HL-60 (cell line): Measurements from ENCODE around the gene KRT3.

Experiments
- DNase-seq, 2 experiments: peaks; one replicate each; pipeline ENCODE4 v3.0.0-alpha.2; 2010 to 2020; ENCODE audit warnings: low read depth in 1 of 2, low spot score in 1 of 2
- H3K27ac ChIP-seq: fragments of 250-450 bp; sonication (Bioruptor Pico); replicated peaks from 2 replicates; pipeline ENCODE4 v1.5.1; 2020; ENCODE audit warnings: mild to moderate bottlenecking, moderate library complexity
- H3K27me3 ChIP-seq: fragments of 250-450 bp; sonication (Bioruptor Pico); 2 replicates; pipeline ENCODE4 v1.5.1; 2021; ENCODE audit warnings: mild to moderate bottlenecking, moderate library complexity; ENCODE audit not compliant: insufficient read depth, poor library complexity, severe bottlenecking
- H3K4me3 ChIP-seq: replicated peaks from 2 replicates; pipeline ENCODE4 v1.5.1; 2011; ENCODE audit warnings: mild to moderate bottlenecking, control low read depth, low read length; ENCODE audit not compliant: insufficient read depth
- GABPA ChIP-seq: IDR thresholded peaks from 2 replicates; pipeline ENCODE4 v1.6.1; 2012; ENCODE audit warnings: low read depth
- POLR2AphosphoS5 ChIP-seq: IDR thresholded peaks from 2 replicates; pipeline ENCODE4 v1.6.1; 2012; ENCODE audit warnings: low read depth
- REST ChIP-seq: IDR thresholded peaks from 2 replicates; pipeline ENCODE4 v1.6.1; 2012; ENCODE audit warnings: low read depth; ENCODE audit not compliant: insufficient replicate concordance
- SPI1 ChIP-seq: IDR thresholded peaks from 2 replicates; pipeline ENCODE4 v1.6.1; 2012; ENCODE audit warnings: low read depth, mild to moderate bottlenecking, borderline replicate concordance
- TF ChIP-seq, protein P1 (sequence below): IDR thresholded peaks from one replicate; pipeline ENCODE4 v1.5.1; 2011; ENCODE audit warnings: low read length, control low read depth, inconsistent platforms; ENCODE audit not compliant: insufficient read depth

Gene KRT3

GRCh38 chr12:52759695-52760094 lies 36.2 kb downstream of the KRT3 start:
- TF ChIP-seq POLR2AphosphoS5 (no peak), REST (no peak), GABPA (no peak), SPI1 (no peak)
- TF ChIP-seq, protein P1, sequence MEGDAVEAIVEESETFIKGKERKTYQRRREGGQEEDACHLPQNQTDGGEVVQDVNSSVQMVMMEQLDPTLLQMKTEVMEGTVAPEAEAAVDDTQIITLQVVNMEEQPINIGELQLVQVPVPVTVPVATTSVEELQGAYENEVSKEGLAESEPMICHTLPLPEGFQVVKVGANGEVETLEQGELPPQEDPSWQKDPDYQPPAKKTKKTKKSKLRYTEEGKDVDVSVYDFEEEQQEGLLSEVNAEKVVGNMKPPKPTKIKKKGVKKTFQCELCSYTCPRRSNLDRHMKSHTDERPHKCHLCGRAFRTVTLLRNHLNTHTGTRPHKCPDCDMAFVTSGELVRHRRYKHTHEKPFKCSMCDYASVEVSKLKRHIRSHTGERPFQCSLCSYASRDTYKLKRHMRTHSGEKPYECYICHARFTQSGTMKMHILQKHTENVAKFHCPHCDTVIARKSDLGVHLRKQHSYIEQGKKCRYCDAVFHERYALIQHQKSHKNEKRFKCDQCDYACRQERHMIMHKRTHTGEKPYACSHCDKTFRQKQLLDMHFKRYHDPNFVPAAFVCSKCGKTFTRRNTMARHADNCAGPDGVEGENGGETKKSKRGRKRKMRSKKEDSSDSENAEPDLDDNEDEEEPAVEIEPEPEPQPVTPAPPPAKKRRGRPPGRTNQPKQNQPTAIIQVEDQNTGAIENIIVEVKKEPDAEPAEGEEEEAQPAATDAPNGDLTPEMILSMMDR, result no peak
- H3K27me3 ChIP-seq, result no peaks in the 10 kb centered on the region
- H3K27ac ChIP-seq, result no peak overlapping the region
- no peak for DNase-seq
- H3K4me3 ChIP-seq, result no peak overlapping the region

- TF ChIP-seq SPI1 (no peak), GABPA (no peak)
- H3K27me3 ChIP-seq, result no peaks in the 10 kb centered on the region
These were observed 36.7 kb downstream of the KRT3 start for GRCh38 chr12:52759218-52759617.

DNA sequence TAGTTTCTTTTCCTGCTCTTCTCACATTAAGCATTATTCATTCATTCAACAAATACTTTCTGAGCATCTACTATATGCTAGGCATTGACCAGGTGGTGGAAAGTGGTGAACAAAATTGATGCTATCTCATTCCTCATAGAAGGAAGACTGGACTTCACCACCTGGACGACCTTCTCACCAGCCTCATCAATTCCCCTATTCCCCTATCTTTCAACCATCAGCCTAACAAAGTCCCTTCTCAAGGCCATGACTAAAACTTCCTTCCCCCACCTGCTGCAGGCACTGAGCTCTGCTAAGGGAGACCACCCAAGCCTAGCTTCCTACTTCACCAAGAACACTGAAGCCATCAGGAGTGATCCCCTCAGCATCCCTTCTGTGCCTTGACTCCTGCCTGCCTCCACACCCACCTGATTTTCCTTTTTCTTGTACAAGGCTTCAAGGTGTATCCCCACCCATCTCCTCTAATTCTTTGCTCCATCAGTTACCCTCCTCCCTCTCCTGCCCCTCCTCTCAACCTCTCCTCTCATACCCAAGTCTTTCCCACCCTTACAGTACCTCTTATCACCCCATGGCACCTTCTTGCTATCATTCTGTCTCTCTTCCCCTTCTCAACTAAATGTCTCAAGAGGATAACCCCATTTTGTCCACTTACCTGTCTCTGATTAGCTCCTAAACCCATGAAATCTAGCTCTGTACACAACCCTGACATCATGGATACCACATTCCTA lies 38.3 kb downstream of the KRT3 start:
- no peak for TF ChIP-seq SPI1
- TF ChIP-seq, protein P1, result no peak
- no peak for TF ChIP-seq GABPA
- no peak for TF ChIP-seq POLR2AphosphoS5
- no peak overlapping the region for H3K4me3 ChIP-seq

More at GRCh38 chr12:52759218-52759617, 36.7 kb downstream of the KRT3 start:
- Histone ChIP-seq H3K4me3 (no peak overlapping the region), H3K27ac (no peak overlapping the region)
- no peak for DNase-seq

GRCh38 chr12:52756281-52756960 lies 39.5 kb downstream of the KRT3 start:
- Histone ChIP-seq H3K4me3 (no peak overlapping the region), H3K27me3 (no peaks in the 10 kb centered on the region), H3K27ac (no peak overlapping the region)
- DNase-seq, result no peak
- TF ChIP-seq SPI1 (no peak), REST (no peak)

More for the DNA sequence above, 38.3 kb downstream of the KRT3 start:
- H3K27ac ChIP-seq, result no peak overlapping the region
- DNase-seq, result no peak
- no peaks in the 10 kb centered on the region for H3K27me3 ChIP-seq
